H1 (cell line): ENCODE measurements around the gene MANF. TPM values are rescaled to one million over a fixed set of nuclear protein-coding genes. Genes with fewer than 3 reads are reported as not detected.

ENCODE experiments used
- SP1 ChIP-seq: IDR thresholded peaks from 2 replicates; pipeline ENCODE4 v1.6.1; 2011; ENCODE audit warnings: low read depth, low read length
- SRF ChIP-seq: IDR thresholded peaks from 2 replicates; pipeline ENCODE4 v1.6.1; 2011; ENCODE audit warnings: mild to moderate bottlenecking, low read depth, low read length, moderate library complexity
- polyA plus RNA-seq, 7 experiments: library from polyadenylated mRNA; depleted of rRNA in 3 of 7; stranded (reverse) in 5 of 7; unstranded in 2 of 7; fragments of >200 nt in 5 of 7; fragments of 200-250 nt in 2 of 7; gene quantifications; 1 replicate in 5 of 7; 2 replicates in 1 of 7; 4 replicates in 1 of 7; pipeline versions ENCODE4 v1.2.1 to v1.2.3, GENCODE V29; 2011 to 2013; ENCODE audit warnings: missing spikeins in 2 of 7, mixed read lengths in 2 of 7
- total RNA-seq: library from RNA; stranded (reverse); fragmentation: NEBNext Ultra II Directional; extraction: Animal tissue kit (Norgen Biotek cat#: 25700); gene quantifications from 2 replicates; pipeline ENCODE4 v1.2.1, GENCODE V29; 2021
- TF ChIP-seq, protein P1 (sequence below): fragments of 300-600 bp; sonication (generic); IDR thresholded peaks from 2 replicates; pipeline ENCODE4 v1.7.1; 2012; ENCODE audit warnings: low read length, moderate library complexity, mild to moderate bottlenecking, inconsistent platforms; ENCODE audit not compliant: insufficient replicate concordance
- TF ChIP-seq, protein P2 (sequence below): IDR thresholded peaks from 2 replicates; pipeline ENCODE4 v1.6.1; 2011; ENCODE audit warnings: low read length, improper control_type of control experiment
- TF ChIP-seq, protein P3 (sequence below): IDR thresholded peaks from 2 replicates; pipeline ENCODE4 v1.6.1; 2012; ENCODE audit warnings: inconsistent platforms
- TF ChIP-seq, protein P4 (sequence below), 3 experiments: IDR thresholded peaks; 1 replicate in 2 of 3; 2 replicates in 1 of 3; pipeline versions ENCODE4 v1.5.1 to v1.6.1; 2011; ENCODE audit warnings: low read length in 3 of 3, mild to moderate bottlenecking in 3 of 3, inconsistent platforms in 2 of 3, low read depth in 1 of 3, moderate library complexity in 1 of 3; ENCODE audit not compliant: insufficient read depth in 1 of 3; ENCODE audit errors: control extremely low read depth in 1 of 3

MANF gene
- total and polyA plus RNA-seq, 2 of the 8 experiments (the other 6 are each of a cell fraction or from before 2014, with no cell fraction given) = 37.5 to 159 TPM

DNA sequence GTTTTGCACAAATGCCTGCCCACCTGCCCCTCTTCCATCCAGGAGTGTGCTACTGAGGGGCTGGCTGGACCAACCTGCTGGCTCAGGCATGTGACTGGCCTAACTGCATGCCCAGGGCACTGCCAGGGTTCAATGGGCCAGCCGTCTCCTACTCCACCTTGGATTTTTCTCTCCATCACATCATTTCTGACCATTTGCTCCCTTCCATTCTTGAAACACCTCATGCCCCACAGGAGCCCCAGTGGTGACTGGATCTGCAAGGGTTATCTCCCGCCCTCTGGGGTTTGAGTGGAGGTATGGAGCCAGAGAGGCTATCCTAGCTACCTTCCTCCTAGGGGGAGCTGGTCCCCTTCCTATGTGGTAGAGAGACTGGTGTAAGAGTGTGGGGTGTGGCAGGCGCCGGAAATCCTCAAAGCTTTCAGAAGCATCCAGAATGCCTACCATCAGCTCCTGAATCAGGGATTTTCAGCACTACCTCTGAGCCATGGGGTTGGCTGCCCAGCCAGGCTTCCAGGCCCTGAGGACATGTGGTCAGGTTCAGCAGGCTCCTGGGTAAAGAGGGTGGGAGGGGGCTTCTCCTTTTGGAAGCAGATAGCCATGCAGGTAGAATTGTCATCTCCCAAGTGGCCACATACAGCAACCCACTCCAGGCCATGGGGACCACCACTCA, 2.9 kb upstream of the MANF start (continued):
- TF ChIP-seq, protein P1, sequence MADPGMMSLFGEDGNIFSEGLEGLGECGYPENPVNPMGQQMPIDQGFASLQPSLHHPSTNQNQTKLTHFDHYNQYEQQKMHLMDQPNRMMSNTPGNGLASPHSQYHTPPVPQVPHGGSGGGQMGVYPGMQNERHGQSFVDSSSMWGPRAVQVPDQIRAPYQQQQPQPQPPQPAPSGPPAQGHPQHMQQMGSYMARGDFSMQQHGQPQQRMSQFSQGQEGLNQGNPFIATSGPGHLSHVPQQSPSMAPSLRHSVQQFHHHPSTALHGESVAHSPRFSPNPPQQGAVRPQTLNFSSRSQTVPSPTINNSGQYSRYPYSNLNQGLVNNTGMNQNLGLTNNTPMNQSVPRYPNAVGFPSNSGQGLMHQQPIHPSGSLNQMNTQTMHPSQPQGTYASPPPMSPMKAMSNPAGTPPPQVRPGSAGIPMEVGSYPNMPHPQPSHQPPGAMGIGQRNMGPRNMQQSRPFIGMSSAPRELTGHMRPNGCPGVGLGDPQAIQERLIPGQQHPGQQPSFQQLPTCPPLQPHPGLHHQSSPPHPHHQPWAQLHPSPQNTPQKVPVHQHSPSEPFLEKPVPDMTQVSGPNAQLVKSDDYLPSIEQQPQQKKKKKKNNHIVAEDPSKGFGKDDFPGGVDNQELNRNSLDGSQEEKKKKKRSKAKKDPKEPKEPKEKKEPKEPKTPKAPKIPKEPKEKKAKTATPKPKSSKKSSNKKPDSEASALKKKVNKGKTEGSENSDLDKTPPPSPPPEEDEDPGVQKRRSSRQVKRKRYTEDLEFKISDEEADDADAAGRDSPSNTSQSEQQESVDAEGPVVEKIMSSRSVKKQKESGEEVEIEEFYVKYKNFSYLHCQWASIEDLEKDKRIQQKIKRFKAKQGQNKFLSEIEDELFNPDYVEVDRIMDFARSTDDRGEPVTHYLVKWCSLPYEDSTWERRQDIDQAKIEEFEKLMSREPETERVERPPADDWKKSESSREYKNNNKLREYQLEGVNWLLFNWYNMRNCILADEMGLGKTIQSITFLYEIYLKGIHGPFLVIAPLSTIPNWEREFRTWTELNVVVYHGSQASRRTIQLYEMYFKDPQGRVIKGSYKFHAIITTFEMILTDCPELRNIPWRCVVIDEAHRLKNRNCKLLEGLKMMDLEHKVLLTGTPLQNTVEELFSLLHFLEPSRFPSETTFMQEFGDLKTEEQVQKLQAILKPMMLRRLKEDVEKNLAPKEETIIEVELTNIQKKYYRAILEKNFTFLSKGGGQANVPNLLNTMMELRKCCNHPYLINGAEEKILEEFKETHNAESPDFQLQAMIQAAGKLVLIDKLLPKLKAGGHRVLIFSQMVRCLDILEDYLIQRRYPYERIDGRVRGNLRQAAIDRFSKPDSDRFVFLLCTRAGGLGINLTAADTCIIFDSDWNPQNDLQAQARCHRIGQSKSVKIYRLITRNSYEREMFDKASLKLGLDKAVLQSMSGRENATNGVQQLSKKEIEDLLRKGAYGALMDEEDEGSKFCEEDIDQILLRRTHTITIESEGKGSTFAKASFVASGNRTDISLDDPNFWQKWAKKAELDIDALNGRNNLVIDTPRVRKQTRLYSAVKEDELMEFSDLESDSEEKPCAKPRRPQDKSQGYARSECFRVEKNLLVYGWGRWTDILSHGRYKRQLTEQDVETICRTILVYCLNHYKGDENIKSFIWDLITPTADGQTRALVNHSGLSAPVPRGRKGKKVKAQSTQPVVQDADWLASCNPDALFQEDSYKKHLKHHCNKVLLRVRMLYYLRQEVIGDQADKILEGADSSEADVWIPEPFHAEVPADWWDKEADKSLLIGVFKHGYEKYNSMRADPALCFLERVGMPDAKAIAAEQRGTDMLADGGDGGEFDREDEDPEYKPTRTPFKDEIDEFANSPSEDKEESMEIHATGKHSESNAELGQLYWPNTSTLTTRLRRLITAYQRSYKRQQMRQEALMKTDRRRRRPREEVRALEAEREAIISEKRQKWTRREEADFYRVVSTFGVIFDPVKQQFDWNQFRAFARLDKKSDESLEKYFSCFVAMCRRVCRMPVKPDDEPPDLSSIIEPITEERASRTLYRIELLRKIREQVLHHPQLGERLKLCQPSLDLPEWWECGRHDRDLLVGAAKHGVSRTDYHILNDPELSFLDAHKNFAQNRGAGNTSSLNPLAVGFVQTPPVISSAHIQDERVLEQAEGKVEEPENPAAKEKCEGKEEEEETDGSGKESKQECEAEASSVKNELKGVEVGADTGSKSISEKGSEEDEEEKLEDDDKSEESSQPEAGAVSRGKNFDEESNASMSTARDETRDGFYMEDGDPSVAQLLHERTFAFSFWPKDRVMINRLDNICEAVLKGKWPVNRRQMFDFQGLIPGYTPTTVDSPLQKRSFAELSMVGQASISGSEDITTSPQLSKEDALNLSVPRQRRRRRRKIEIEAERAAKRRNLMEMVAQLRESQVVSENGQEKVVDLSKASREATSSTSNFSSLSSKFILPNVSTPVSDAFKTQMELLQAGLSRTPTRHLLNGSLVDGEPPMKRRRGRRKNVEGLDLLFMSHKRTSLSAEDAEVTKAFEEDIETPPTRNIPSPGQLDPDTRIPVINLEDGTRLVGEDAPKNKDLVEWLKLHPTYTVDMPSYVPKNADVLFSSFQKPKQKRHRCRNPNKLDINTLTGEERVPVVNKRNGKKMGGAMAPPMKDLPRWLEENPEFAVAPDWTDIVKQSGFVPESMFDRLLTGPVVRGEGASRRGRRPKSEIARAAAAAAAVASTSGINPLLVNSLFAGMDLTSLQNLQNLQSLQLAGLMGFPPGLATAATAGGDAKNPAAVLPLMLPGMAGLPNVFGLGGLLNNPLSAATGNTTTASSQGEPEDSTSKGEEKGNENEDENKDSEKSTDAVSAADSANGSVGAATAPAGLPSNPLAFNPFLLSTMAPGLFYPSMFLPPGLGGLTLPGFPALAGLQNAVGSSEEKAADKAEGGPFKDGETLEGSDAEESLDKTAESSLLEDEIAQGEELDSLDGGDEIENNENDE = no peak
- TF ChIP-seq, protein P2, sequence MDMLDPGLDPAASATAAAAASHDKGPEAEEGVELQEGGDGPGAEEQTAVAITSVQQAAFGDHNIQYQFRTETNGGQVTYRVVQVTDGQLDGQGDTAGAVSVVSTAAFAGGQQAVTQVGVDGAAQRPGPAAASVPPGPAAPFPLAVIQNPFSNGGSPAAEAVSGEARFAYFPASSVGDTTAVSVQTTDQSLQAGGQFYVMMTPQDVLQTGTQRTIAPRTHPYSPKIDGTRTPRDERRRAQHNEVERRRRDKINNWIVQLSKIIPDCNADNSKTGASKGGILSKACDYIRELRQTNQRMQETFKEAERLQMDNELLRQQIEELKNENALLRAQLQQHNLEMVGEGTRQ = no peak
- no peak for TF ChIP-seq SP1
- TF ChIP-seq, protein P3, sequence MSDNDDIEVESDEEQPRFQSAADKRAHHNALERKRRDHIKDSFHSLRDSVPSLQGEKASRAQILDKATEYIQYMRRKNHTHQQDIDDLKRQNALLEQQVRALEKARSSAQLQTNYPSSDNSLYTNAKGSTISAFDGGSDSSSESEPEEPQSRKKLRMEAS = 0 out of 2 replicates have a peak, but pooled peaks have one; percentile 26
- no peak for TF ChIP-seq SRF
- TF ChIP-seq, protein P4, sequence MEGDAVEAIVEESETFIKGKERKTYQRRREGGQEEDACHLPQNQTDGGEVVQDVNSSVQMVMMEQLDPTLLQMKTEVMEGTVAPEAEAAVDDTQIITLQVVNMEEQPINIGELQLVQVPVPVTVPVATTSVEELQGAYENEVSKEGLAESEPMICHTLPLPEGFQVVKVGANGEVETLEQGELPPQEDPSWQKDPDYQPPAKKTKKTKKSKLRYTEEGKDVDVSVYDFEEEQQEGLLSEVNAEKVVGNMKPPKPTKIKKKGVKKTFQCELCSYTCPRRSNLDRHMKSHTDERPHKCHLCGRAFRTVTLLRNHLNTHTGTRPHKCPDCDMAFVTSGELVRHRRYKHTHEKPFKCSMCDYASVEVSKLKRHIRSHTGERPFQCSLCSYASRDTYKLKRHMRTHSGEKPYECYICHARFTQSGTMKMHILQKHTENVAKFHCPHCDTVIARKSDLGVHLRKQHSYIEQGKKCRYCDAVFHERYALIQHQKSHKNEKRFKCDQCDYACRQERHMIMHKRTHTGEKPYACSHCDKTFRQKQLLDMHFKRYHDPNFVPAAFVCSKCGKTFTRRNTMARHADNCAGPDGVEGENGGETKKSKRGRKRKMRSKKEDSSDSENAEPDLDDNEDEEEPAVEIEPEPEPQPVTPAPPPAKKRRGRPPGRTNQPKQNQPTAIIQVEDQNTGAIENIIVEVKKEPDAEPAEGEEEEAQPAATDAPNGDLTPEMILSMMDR (IDR thresholded peaks at IDR 0.05; ENCODE audit: control extremely low read depth in 1 of 3, insufficient read depth in 1 of 3, low read depth in 1 of 3, low read length in 3 of 3) = peak in 1 of 3 experiments; percentile 23; a peak in 2 of 4 replicates
